ENCODE results near the gene TUBD1. TPM values are rescaled to one million over a fixed set of nuclear protein-coding genes. Genes with fewer than 3 reads are reported as not detected.

The TUBD1 gene
- total RNA-seq, 1 experiment from 2014 or later, result 16.1 TPM

- peaks cover 72% of the 10 kb centered on the region for H3K4me1 ChIP-seq (ENCODE audit: insufficient read depth, low read length, poor library complexity, severe bottlenecking)
- no peak overlapping the region for H3K4me3 ChIP-seq (ENCODE audit: low read depth, low read length, poor library complexity, severe bottlenecking)
- H3K9me3 ChIP-seq (ENCODE audit: low read depth, low read length, poor library complexity, severe bottlenecking), result no peaks in the 10 kb centered on the region
- no peaks in the 10 kb centered on the region for H3K36me3 ChIP-seq (ENCODE audit: insufficient read depth, low read length, poor library complexity, severe bottlenecking)
- no peak for DNase-seq (ENCODE audit: low spot score)
- TF ChIP-seq EZH2 (IDR thresholded peaks at IDR 0.05; ENCODE audit: borderline replicate concordance, low read depth, low read length, poor library complexity, severe bottlenecking) (no peak), CTCF (conservative IDR thresholded peaks at IDR 0.05; ENCODE audit: low read depth, low read length) (no peak)
- CTCF ChIA-PET, result interaction anchor here (1.3 kb wide), 1 partner anchor 31 kb away, joined by 4 read pairs; no protein-coding TSS in a partner anchor
- intact Hi-C loops (cut with micrococcal nuclease; ENCODE audit: unreplicated experiment), result loop anchor here (2.0 kb wide), 1 partner anchor 42 kb away; no protein-coding TSS in a partner anchor
- BruUV-seq (replicated peaks), result no TSS peak
- no peaks in the 10 kb centered on the region for H3K27me3 ChIP-seq (replicated peaks; ENCODE audit: insufficient read depth, low read depth, low read length, poor library complexity)
- POLR2A ChIA-PET (ENCODE audit: low non-redundant PET), result no interaction called here
- peak overlapping the region; percentile 97 for H3K27ac ChIP-seq (ENCODE audit: low read depth, low read length, poor library complexity, severe bottlenecking)
Measured at GRCh38 chr17:59828478-59828760, 64.3 kb downstream of the TUBD1 start.

GRCh38 chr17:59827721-59828477, 64.8 kb downstream of the TUBD1 start:
- intact Hi-C loops (cut with micrococcal nuclease; ENCODE audit: unreplicated experiment), result loop anchor here (2.0 kb wide), 1 partner anchor 41 kb away; no protein-coding TSS in a partner anchor
- no peak overlapping the region for H3K4me3 ChIP-seq (ENCODE audit: low read depth, low read length, poor library complexity, severe bottlenecking)
- peak overlapping the region; percentile 97 for H3K27ac ChIP-seq (ENCODE audit: low read depth, low read length, poor library complexity, severe bottlenecking)
- H3K4me1 ChIP-seq (ENCODE audit: insufficient read depth, low read length, poor library complexity, severe bottlenecking), result peaks cover 67% of the 10 kb centered on the region
- H3K9me3 ChIP-seq (ENCODE audit: low read depth, low read length, poor library complexity, severe bottlenecking), result no peaks in the 10 kb centered on the region
- no peaks in the 10 kb centered on the region for H3K27me3 ChIP-seq (replicated peaks; ENCODE audit: insufficient read depth, low read depth, low read length, poor library complexity)
- POLR2A ChIA-PET (ENCODE audit: low non-redundant PET), result interaction anchor here (0.6 kb wide), 1 partner anchor 39 kb away, joined by 3 read pairs; no protein-coding TSS in a partner anchor
- BruUV-seq (replicated peaks), result no TSS peak
- CTCF ChIA-PET, result interaction anchor here (1.3 kb wide), 1 partner anchor 32 kb away, joined by 4 read pairs; no protein-coding TSS in a partner anchor
- H3K36me3 ChIP-seq (ENCODE audit: insufficient read depth, low read length, poor library complexity, severe bottlenecking), result no peaks in the 10 kb centered on the region
- no peak for DNase-seq (ENCODE audit: low spot score)
- TF ChIP-seq CTCF (conservative IDR thresholded peaks at IDR 0.05; ENCODE audit: low read depth, low read length) (no peak), EZH2 (IDR thresholded peaks at IDR 0.05; ENCODE audit: borderline replicate concordance, low read depth, low read length, poor library complexity, severe bottlenecking) (no peak)

GRCh38 chr17:59826706-59827453, 65.9 kb downstream of the TUBD1 start:
- Histone ChIP-seq H3K4me1 (ENCODE audit: insufficient read depth, low read length, poor library complexity, severe bottlenecking) (peaks cover 58% of the 10 kb centered on the region), H3K4me3 (ENCODE audit: low read depth, low read length, poor library complexity, severe bottlenecking) (no peak overlapping the region), H3K27ac (ENCODE audit: low read depth, low read length, poor library complexity, severe bottlenecking) (peak overlapping the region; percentile 46), H3K27me3 (replicated peaks; ENCODE audit: insufficient read depth, low read depth, low read length, poor library complexity) (no peaks in the 10 kb centered on the region), H3K9me3 (ENCODE audit: low read depth, low read length, poor library complexity, severe bottlenecking) (no peaks in the 10 kb centered on the region), H3K36me3 (ENCODE audit: insufficient read depth, low read length, poor library complexity, severe bottlenecking) (no peaks in the 10 kb centered on the region)
- no peak for TF ChIP-seq CTCF (conservative IDR thresholded peaks at IDR 0.05; ENCODE audit: low read depth, low read length)
- no peak for TF ChIP-seq EZH2 (IDR thresholded peaks at IDR 0.05; ENCODE audit: borderline replicate concordance, low read depth, low read length, poor library complexity, severe bottlenecking)
- ChIA-PET CTCF (interaction anchor here (1.3 kb wide), 1 partner anchor 33 kb away, joined by 4 read pairs; no protein-coding TSS in a partner anchor), POLR2A (ENCODE audit: low non-redundant PET) (interaction anchor here (0.6 kb wide), 1 partner anchor 138 kb away, joined by 10 read pairs; the partner anchor contains the start of gene RNFT1)
- DNase-seq (ENCODE audit: low spot score), result no peak
- no TSS peak for BruUV-seq (replicated peaks)
- intact Hi-C loops (cut with micrococcal nuclease; ENCODE audit: unreplicated experiment), result no loop called here

Measured in A673 (cell line).